ENCODE measurements around the gene ERG.

Gene ERG

DNA sequence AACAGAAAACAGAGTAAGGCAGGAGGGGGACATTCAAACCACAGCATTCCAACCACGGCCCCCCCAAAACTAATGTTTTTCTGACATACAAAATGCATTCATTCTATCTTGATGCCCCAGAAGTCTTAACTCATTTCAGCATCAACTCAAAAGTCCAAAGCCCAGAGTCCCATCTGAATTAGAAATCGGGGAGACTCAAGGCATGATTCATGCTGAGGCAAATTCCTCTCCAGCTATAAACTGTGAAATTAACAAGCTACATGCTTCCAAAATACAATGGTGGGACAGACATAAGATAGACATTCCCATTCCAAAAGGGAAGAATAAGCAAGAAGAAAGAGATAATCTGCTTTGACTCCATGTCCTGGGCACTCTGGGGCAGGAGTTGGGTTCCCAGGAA lies 167.6 kb downstream of the ERG start:
- TF ChIP-seq, protein P1, sequence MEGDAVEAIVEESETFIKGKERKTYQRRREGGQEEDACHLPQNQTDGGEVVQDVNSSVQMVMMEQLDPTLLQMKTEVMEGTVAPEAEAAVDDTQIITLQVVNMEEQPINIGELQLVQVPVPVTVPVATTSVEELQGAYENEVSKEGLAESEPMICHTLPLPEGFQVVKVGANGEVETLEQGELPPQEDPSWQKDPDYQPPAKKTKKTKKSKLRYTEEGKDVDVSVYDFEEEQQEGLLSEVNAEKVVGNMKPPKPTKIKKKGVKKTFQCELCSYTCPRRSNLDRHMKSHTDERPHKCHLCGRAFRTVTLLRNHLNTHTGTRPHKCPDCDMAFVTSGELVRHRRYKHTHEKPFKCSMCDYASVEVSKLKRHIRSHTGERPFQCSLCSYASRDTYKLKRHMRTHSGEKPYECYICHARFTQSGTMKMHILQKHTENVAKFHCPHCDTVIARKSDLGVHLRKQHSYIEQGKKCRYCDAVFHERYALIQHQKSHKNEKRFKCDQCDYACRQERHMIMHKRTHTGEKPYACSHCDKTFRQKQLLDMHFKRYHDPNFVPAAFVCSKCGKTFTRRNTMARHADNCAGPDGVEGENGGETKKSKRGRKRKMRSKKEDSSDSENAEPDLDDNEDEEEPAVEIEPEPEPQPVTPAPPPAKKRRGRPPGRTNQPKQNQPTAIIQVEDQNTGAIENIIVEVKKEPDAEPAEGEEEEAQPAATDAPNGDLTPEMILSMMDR (IDR thresholded peaks at IDR 0.05; ENCODE audit: control insufficient read depth, insufficient read depth, low read depth, low read length, missing control alignments) = no peak
- DNase-seq (ENCODE audit: low read depth) = no peak

More for the DNA sequence above, 167.6 kb downstream of the ERG start:
- no peak overlapping the region for H3K4me3 ChIP-seq (ENCODE audit: control insufficient read depth, low read depth, low read length)
